ENCODE results near the gene GALT. TPM values are rescaled to one million over a fixed set of nuclear protein-coding genes. Genes with fewer than 3 reads are reported as not detected.

The GALT gene
- total RNA-seq, 1 donor from 2014 or later = 57.5 TPM

DNA sequence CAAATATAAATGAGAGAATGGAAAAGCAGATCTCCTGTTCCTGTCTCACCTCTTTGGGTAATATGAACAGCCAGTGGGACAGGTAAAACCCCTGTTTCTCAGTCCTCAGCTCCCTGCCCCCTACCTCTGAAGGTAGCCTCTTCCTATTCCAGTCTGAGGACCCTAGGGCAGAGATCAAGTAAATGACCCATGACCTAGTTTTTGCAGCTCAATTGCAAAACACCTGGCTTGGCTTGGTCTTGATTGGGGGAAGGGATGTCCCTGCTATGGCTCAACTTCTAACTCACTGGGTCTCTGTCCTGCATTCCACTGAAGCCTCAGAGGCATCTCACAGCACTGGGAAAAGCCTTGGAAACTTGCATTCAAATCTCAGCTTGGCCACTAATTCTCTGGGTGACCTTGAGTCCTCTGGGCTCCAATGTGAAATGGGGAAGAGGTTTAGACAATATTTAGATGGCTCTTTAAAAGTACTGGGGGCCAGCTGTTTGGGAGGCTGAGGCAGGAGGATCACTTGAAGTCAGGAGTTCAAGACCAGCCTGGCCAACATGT is 1.6 kb upstream of the GALT start:
- DNase-seq = no peak
- Mint-ChIP-seq H3K27ac (ENCODE audit: unreplicated experiment) (no peak overlapping the region), H3K4me1 (ENCODE audit: low read depth, unreplicated experiment) (peaks cover 8% of the 10 kb centered on the region), H3K9me3 (ENCODE audit: unreplicated experiment) (peaks cover 2% of the 10 kb centered on the region), H3K36me3 (ENCODE audit: unreplicated experiment) (peaks cover 8% of the 10 kb centered on the region), H3K27me3 (ENCODE audit: unreplicated experiment) (peaks cover 6% of the 10 kb centered on the region), H3K4me3 (ENCODE audit: unreplicated experiment) (no peak overlapping the region)
- TF ChIP-seq, protein P1, sequence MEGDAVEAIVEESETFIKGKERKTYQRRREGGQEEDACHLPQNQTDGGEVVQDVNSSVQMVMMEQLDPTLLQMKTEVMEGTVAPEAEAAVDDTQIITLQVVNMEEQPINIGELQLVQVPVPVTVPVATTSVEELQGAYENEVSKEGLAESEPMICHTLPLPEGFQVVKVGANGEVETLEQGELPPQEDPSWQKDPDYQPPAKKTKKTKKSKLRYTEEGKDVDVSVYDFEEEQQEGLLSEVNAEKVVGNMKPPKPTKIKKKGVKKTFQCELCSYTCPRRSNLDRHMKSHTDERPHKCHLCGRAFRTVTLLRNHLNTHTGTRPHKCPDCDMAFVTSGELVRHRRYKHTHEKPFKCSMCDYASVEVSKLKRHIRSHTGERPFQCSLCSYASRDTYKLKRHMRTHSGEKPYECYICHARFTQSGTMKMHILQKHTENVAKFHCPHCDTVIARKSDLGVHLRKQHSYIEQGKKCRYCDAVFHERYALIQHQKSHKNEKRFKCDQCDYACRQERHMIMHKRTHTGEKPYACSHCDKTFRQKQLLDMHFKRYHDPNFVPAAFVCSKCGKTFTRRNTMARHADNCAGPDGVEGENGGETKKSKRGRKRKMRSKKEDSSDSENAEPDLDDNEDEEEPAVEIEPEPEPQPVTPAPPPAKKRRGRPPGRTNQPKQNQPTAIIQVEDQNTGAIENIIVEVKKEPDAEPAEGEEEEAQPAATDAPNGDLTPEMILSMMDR (IDR thresholded peaks at IDR 0.05; ENCODE audit: partially characterized antibody, unreplicated experiment) = no peak

DNA sequence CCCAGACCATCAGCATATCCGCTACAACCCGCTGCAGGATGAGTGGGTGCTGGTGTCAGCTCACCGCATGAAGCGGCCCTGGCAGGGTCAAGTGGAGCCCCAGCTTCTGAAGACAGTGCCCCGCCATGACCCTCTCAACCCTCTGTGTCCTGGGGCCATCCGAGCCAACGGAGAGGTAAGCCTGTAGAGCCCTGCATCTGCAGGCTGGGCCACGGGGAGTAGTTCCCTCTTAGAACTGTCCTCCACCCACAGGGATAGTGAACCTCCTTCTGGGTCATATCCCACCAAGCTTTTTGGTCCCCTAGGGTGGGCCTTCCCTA is 569 bp downstream of the GALT start:
- H3K27ac Mint-ChIP-seq (ENCODE audit: unreplicated experiment) = peak overlapping the region; percentile 64
- peaks cover 4% of the 10 kb centered on the region for H3K9me3 Mint-ChIP-seq (ENCODE audit: unreplicated experiment)
- H3K27me3 Mint-ChIP-seq (ENCODE audit: unreplicated experiment) = peaks cover 6% of the 10 kb centered on the region
- peak overlapping the region; percentile 91 for H3K4me3 Mint-ChIP-seq (ENCODE audit: unreplicated experiment)
- peaks cover 12% of the 10 kb centered on the region for H3K4me1 Mint-ChIP-seq (ENCODE audit: low read depth, unreplicated experiment)
- DNase-seq = no peak
- TF ChIP-seq, protein P1 (IDR thresholded peaks at IDR 0.05; ENCODE audit: partially characterized antibody, unreplicated experiment) = no peak
- H3K36me3 Mint-ChIP-seq (ENCODE audit: unreplicated experiment) = peaks cover 8% of the 10 kb centered on the region

DNA sequence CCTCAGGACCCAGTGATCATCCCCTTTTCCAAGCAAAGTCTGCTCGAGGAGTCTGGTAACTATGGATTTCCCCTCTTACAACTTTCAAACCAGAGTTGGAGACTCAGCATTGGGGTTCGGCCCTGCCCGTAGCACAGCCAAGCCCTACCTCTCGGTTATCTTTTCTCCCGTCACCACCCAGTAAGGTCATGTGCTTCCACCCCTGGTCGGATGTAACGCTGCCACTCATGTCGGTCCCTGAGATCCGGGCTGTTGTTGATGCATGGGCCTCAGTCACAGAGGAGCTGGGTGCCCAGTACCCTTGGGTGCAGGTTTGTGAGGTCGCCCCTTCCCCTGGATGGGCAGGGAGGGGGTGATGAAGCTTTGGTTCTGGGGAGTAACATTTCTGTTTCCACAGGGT is 1.2 kb downstream of the GALT start:
- Mint-ChIP-seq H3K9me3 (ENCODE audit: unreplicated experiment) (peaks cover 6% of the 10 kb centered on the region), H3K27me3 (ENCODE audit: unreplicated experiment) (peaks cover 10% of the 10 kb centered on the region), H3K4me3 (ENCODE audit: unreplicated experiment) (peak overlapping the region; percentile 91), H3K36me3 (ENCODE audit: unreplicated experiment) (peaks cover 8% of the 10 kb centered on the region), H3K27ac (ENCODE audit: unreplicated experiment) (no peak overlapping the region), H3K4me1 (ENCODE audit: low read depth, unreplicated experiment) (peaks cover 16% of the 10 kb centered on the region)
- DNase-seq = no peak
- TF ChIP-seq, protein P1 (IDR thresholded peaks at IDR 0.05; ENCODE audit: partially characterized antibody, unreplicated experiment) = no peak

DNA sequence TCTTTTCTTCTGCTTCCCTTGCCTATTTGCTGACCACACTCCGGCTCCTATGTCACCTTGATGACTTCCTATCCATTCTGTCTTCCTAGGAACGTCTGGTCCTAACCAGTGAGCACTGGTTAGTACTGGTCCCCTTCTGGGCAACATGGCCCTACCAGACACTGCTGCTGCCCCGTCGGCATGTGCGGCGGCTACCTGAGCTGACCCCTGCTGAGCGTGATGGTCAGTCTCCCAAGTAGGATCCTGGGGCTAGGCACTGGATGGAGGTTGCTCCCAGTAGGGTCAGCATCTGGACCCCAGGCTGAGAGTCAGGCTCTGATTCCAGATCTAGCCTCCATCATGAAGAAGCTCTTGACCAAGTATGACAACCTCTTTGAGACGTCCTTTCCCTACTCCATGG is 2.2 kb downstream of the GALT start:
- Mint-ChIP-seq H3K9me3 (ENCODE audit: unreplicated experiment) (peaks cover 6% of the 10 kb centered on the region), H3K36me3 (ENCODE audit: unreplicated experiment) (peaks cover 8% of the 10 kb centered on the region), H3K27ac (ENCODE audit: unreplicated experiment) (no peak overlapping the region), H3K4me3 (ENCODE audit: unreplicated experiment) (peak overlapping the region; percentile 52), H3K27me3 (ENCODE audit: unreplicated experiment) (peaks cover 10% of the 10 kb centered on the region), H3K4me1 (ENCODE audit: low read depth, unreplicated experiment) (peaks cover 23% of the 10 kb centered on the region)
- TF ChIP-seq, protein P1 (IDR thresholded peaks at IDR 0.05; ENCODE audit: partially characterized antibody, unreplicated experiment) = no peak
- DNase-seq = no peak

DNA sequence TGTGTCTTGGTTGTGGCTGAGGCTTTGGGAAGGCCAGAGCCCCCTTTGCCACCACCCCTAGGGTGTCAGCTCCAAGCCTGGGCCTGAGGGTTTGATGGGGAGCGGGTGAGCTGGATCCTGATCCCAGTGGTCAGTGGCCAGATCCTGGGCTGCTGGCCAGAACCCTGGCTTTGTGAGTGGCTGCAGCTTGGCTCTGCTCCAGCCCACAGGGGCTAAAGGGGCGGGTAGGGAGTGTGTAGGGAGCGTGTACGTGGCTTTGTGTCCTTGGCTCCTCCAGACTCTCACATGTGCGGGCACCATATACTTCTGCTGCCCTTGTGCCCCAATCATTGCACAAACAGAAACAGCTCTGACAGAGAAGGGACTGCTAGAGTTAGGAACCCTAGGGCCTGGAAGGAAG is 4.3 kb downstream of the GALT start:
- Mint-ChIP-seq H3K36me3 (ENCODE audit: unreplicated experiment) (peaks cover 8% of the 10 kb centered on the region), H3K27ac (ENCODE audit: unreplicated experiment) (no peak overlapping the region), H3K4me3 (ENCODE audit: unreplicated experiment) (no peak overlapping the region), H3K27me3 (ENCODE audit: unreplicated experiment) (peaks cover 8% of the 10 kb centered on the region), H3K9me3 (ENCODE audit: unreplicated experiment) (peaks cover 6% of the 10 kb centered on the region), H3K4me1 (ENCODE audit: low read depth, unreplicated experiment) (peaks cover 28% of the 10 kb centered on the region)
- DNase-seq = no peak
- TF ChIP-seq, protein P1 (IDR thresholded peaks at IDR 0.05; ENCODE audit: partially characterized antibody, unreplicated experiment) = no peak
